ENCODE measurements around the gene ZDHHC21. TPM values are rescaled to one million over a fixed set of nuclear protein-coding genes. Genes with fewer than 3 reads are reported as not detected.

The ZDHHC21 gene
- polyA plus RNA-seq, 3 donors: 0.34 to 2.0 (median 1.0) TPM

- peaks cover 34 to 49% (median 36%) of the 10 kb centered on the region in 3 donors for H3K27me3 Mint-ChIP-seq (ENCODE audit: low read depth in 3 of 3)
- H3K9me3 ChIP-seq (replicated peaks in 1 of 2; ENCODE audit: control insufficient read depth in 1 of 2, insufficient read depth in 1 of 2, low read length in 2 of 2): peaks cover 11 to 35% of the 10 kb centered on the region in 2 donors
- H3K27ac ChIP-seq (ENCODE audit: low read depth in 1 of 2, low read length in 2 of 2): no peak overlapping the region
- no peak for TF ChIP-seq CTCF (IDR thresholded peaks at IDR 0.05)
- H3K4me3 ChIP-seq (replicated peaks in 1 of 3; ENCODE audit: low read depth in 2 of 3, low read length in 3 of 3): no peak overlapping the region
- H3K4me1 Mint-ChIP-seq: peaks cover 4% of the 10 kb centered on the region
- H4K20me1 ChIP-seq (ENCODE audit: insufficient read depth, low read length): no peaks in the 10 kb centered on the region
- H3K79me2 ChIP-seq (ENCODE audit: insufficient read depth, low read length): no peaks in the 10 kb centered on the region
- peak overlapping the region in 1 of 2 donors; percentile 61 for H3K4me3 Mint-ChIP-seq
- H3K9ac ChIP-seq (ENCODE audit: insufficient read depth, low read length, poor library complexity, severe bottlenecking): no peak overlapping the region
- H3K4me2 ChIP-seq (replicated peaks; ENCODE audit: extremely low read depth, low read length, poor library complexity, severe bottlenecking): no peak overlapping the region
- H3K36me3 Mint-ChIP-seq: no peaks in the 10 kb centered on the region
- H3K9me3 Mint-ChIP-seq: peaks cover 12 to 48% (median 36%) of the 10 kb centered on the region in 7 donors
- H2AFZ ChIP-seq (ENCODE audit: insufficient read depth, low read depth, low read length, poor library complexity, severe bottlenecking): no peak overlapping the region
- intact Hi-C loops (cut with micrococcal nuclease): no loop called here
- no peak for DNase-seq
- H3K36me3 ChIP-seq (replicated peaks in 1 of 2; ENCODE audit: control insufficient read depth in 1 of 2, insufficient read depth in 2 of 2, low read length in 2 of 2): no peaks in the 10 kb centered on the region
- H3K4me1 ChIP-seq (ENCODE audit: control insufficient read depth in 1 of 2, insufficient read depth in 2 of 2, low read length in 2 of 2): no peaks in the 10 kb centered on the region
- peaks cover 35 to 69% of the 10 kb centered on the region in 2 donors for H3K27me3 ChIP-seq (ENCODE audit: control insufficient read depth in 2 of 2, insufficient read depth in 2 of 2, low read length in 2 of 2)
- H3K27ac Mint-ChIP-seq: no peak overlapping the region
These were observed 11.8 kb upstream of the ZDHHC21 start for GRCh38 chr9:14705079-14705478.

GRCh38 chr9:14704281-14704680 is 11.0 kb upstream of the ZDHHC21 start:
- H3K4me1 Mint-ChIP-seq: peaks cover 4% of the 10 kb centered on the region
- H3K27me3 ChIP-seq (ENCODE audit: control insufficient read depth in 2 of 2, insufficient read depth in 2 of 2, low read length in 2 of 2): peaks cover 39 to 70% of the 10 kb centered on the region in 2 donors
- no peaks in the 10 kb centered on the region for H4K20me1 ChIP-seq (ENCODE audit: insufficient read depth, low read length)
- 100% methylated on average over 1 of the region's 3 CpGs for WGBS (ENCODE audit: insufficient coverage)
- H2AFZ ChIP-seq (ENCODE audit: insufficient read depth, low read depth, low read length, poor library complexity, severe bottlenecking): no peak overlapping the region
- H3K27ac ChIP-seq (ENCODE audit: low read depth in 1 of 2, low read length in 2 of 2): no peak overlapping the region
- no peaks in the 10 kb centered on the region for H3K36me3 Mint-ChIP-seq
- no peak for TF ChIP-seq CTCF (IDR thresholded peaks at IDR 0.05)
- peaks cover 11 to 32% of the 10 kb centered on the region in 2 donors for H3K9me3 ChIP-seq (replicated peaks in 1 of 2; ENCODE audit: control insufficient read depth in 1 of 2, insufficient read depth in 1 of 2, low read length in 2 of 2)
- intact Hi-C loops (cut with micrococcal nuclease): no loop called here
- H3K9ac ChIP-seq (ENCODE audit: insufficient read depth, low read length, poor library complexity, severe bottlenecking): no peak overlapping the region
- no peak for DNase-seq
- H3K27me3 Mint-ChIP-seq (ENCODE audit: low read depth in 3 of 3): peaks cover 27 to 45% (median 28%) of the 10 kb centered on the region in 3 donors
- no peaks in the 10 kb centered on the region for H3K4me1 ChIP-seq (ENCODE audit: control insufficient read depth in 1 of 2, insufficient read depth in 2 of 2, low read length in 2 of 2)
- peaks cover 12 to 45% (median 36%) of the 10 kb centered on the region in 7 donors for H3K9me3 Mint-ChIP-seq
- no peaks in the 10 kb centered on the region for H3K79me2 ChIP-seq (ENCODE audit: insufficient read depth, low read length)
- H3K27ac Mint-ChIP-seq: no peak overlapping the region
- H3K36me3 ChIP-seq (replicated peaks in 1 of 2; ENCODE audit: control insufficient read depth in 1 of 2, insufficient read depth in 2 of 2, low read length in 2 of 2): no peaks in the 10 kb centered on the region
- H3K4me3 Mint-ChIP-seq: peak overlapping the region in 1 of 2 donors; percentile 2
- H3K4me2 ChIP-seq (replicated peaks; ENCODE audit: extremely low read depth, low read length, poor library complexity, severe bottlenecking): no peak overlapping the region
- no peak overlapping the region for H3K4me3 ChIP-seq (replicated peaks in 1 of 3; ENCODE audit: low read depth in 2 of 3, low read length in 3 of 3)

All from CD14-positive monocyte (primary cell).